GM21423 (cell line): ENCODE data around the gene FAM131C.

Experiments used
- ATAC-seq: cut with Tn5 transposase; IDR thresholded peaks from one replicate; pipeline ENCODE4 v1.9.1; 2021; ENCODE audit warnings: mild to moderate bottlenecking, moderate library complexity; ENCODE audit not compliant: unreplicated experiment

Gene FAM131C

GRCh38 chr1:16017461-16018303 is 55.8 kb downstream of the FAM131C start, which contains the start of gene HSPB7:
Gene HSPB7, minus strand, starts transcription at chr1:16018043. Its CDS starts 80 bp downstream, at chr1:16017963.
- ATAC-seq = no peak

GRCh38 chr1:16017076-16017460 is 56.4 kb downstream of the FAM131C start:
- no peak for ATAC-seq

GRCh38 chr1:16015960-16016901 is 57.2 kb downstream of the FAM131C start:
- no peak for ATAC-seq

- ATAC-seq = no peak
Observed at GRCh38 chr1:16015491-16015890, 58.0 kb downstream of the FAM131C start.

GRCh38 chr1:16014509-16015482 is 58.7 kb downstream of the FAM131C start:
- ATAC-seq = no peak

- ATAC-seq = no peak
Observed at GRCh38 chr1:16013908-16014258, 59.6 kb downstream of the FAM131C start.

GRCh38 chr1:16013220-16013907 is 60.1 kb downstream of the FAM131C start:
- no peak for ATAC-seq

GRCh38 chr1:16012590-16013219 is 60.7 kb downstream of the FAM131C start:
- ATAC-seq = no peak

- no peak for ATAC-seq
Observed at GRCh38 chr1:16011936-16012589, 61.4 kb downstream of the FAM131C start.

- ATAC-seq = no peak
Observed at GRCh38 chr1:16010837-16011236, 62.6 kb downstream of the FAM131C start.

GRCh38 chr1:16009678-16010077 is 63.8 kb downstream of the FAM131C start:
- no peak for ATAC-seq

GRCh38 chr1:16009030-16009460 is 64.4 kb downstream of the FAM131C start:
- no peak for ATAC-seq
